ENCODE data around the gene RHOT2. TPM values are rescaled to one million over a fixed set of nuclear protein-coding genes. Genes with fewer than 3 reads are reported as not detected.

Gene RHOT2
- total RNA-seq, 2 experiments from 2014 or later = 110 TPM

GRCh38 chr16:644556-644955, 23.4 kb upstream of the RHOT2 start:
- ChIA-PET CTCF (no interaction called here), POLR2A (interaction anchor here (0.6 to 0.7 kb wide), 2 partner anchors 30 to 244 kb away, joined by 3 read pairs; partner anchors contain the start of gene RHBDL1)
- Mint-ChIP-seq H3K27ac (no peak overlapping the region), H3K9me3 (no peaks in the 10 kb centered on the region), H3K27me3 (no peaks in the 10 kb centered on the region), H3K36me3 (ENCODE audit: low read depth) (peaks cover 7% of the 10 kb centered on the region), H3K4me3 (peak overlapping the region; percentile 78), H3K4me1 (ENCODE audit: low read depth) (peaks cover 17% of the 10 kb centered on the region)
- ATAC-seq (no peak), DNase-seq (no peak)
- TF ChIP-seq, protein P1, sequence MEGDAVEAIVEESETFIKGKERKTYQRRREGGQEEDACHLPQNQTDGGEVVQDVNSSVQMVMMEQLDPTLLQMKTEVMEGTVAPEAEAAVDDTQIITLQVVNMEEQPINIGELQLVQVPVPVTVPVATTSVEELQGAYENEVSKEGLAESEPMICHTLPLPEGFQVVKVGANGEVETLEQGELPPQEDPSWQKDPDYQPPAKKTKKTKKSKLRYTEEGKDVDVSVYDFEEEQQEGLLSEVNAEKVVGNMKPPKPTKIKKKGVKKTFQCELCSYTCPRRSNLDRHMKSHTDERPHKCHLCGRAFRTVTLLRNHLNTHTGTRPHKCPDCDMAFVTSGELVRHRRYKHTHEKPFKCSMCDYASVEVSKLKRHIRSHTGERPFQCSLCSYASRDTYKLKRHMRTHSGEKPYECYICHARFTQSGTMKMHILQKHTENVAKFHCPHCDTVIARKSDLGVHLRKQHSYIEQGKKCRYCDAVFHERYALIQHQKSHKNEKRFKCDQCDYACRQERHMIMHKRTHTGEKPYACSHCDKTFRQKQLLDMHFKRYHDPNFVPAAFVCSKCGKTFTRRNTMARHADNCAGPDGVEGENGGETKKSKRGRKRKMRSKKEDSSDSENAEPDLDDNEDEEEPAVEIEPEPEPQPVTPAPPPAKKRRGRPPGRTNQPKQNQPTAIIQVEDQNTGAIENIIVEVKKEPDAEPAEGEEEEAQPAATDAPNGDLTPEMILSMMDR (IDR thresholded peaks at IDR 0.05) = no peak
- intact Hi-C loops (cut with micrococcal nuclease) = no loop called here

DNA sequence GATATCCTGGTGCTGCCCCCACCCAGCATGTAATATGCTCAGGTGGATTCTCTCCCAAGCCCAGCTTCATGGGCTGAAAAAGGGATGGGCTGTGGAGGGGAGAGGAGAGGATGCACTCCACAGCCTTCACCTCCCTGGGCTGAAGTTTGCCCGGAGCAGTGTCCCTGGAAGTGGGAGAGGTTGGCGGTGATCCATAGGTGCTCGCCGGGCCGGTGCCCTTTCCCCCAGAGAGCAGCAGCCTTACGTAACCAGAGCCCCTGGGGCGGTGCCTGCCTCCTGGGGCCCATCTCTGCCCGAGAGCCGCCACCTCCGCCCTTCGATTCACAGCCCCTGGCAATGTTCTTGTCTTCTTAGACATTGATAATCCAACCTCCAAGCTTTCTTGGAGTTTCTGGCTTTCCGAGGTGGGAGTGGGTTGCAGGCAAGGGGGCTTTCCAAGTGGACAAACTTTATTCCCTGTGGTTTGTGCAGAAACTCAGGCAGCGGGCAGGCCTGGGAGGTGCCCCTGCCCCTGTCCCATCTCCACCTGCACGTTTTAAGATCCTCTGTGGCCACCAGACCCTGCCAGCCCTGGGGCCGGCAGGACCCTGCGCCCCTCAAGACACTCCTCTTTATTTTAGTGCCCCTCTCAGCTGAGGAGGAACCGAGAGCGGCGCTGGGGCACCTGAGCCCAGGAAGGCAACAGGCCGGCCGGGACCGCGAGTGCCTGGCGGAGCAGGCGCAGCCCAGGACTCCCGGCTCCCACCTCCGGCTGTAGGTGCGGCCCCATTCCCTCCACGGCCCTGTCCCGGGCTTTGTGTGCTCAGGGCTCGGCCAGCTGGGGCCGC, 21.9 kb upstream of the RHOT2 start:
- TF ChIP-seq, protein P1 (IDR thresholded peaks at IDR 0.05) = no peak
- H3K4me3 Mint-ChIP-seq = no peak overlapping the region
- POLR2A ChIA-PET = interaction anchor here (0.6 to 1.8 kb wide), 2 partner anchors 10 to 35 kb away, joined by 3 to 4 read pairs; partner anchors contain the start of gene METTL26

GRCh38 chr16:646679-647172, 21.2 kb upstream of the RHOT2 start:
- intact Hi-C loops (cut with micrococcal nuclease) = no loop called here
- DNase-seq = no peak
- no peaks in the 10 kb centered on the region for H3K9me3 Mint-ChIP-seq
- H3K27me3 Mint-ChIP-seq = no peaks in the 10 kb centered on the region
- POLR2A ChIA-PET = interaction anchor here (0.6 to 4.8 kb wide), 3 partner anchors 10 to 34 kb away, joined by 3 to 28 read pairs (median 4); partner anchors contain the start of gene METTL26
- peaks cover 19% of the 10 kb centered on the region for H3K4me1 Mint-ChIP-seq (ENCODE audit: low read depth)
- CTCF ChIA-PET = interaction anchor here (1.8 kb wide), 1 partner anchor 35 kb away, joined by 6 read pairs; no protein-coding TSS in a partner anchor
- H3K36me3 Mint-ChIP-seq (ENCODE audit: low read depth) = peaks cover 7% of the 10 kb centered on the region
- ATAC-seq = no peak
- TF ChIP-seq, protein P1 (IDR thresholded peaks at IDR 0.05) = no peak
- H3K27ac Mint-ChIP-seq = peak overlapping the region; percentile 20
- no peak overlapping the region for H3K4me3 Mint-ChIP-seq

More for the DNA sequence above, 21.9 kb upstream of the RHOT2 start:
- DNase-seq (no peak), ATAC-seq (no peak)
- H3K9me3 Mint-ChIP-seq = no peaks in the 10 kb centered on the region
- CTCF ChIA-PET = no interaction called here
- peaks cover 7% of the 10 kb centered on the region for H3K36me3 Mint-ChIP-seq (ENCODE audit: low read depth)
- intact Hi-C loops (cut with micrococcal nuclease) = no loop called here
- H3K27me3 Mint-ChIP-seq = no peaks in the 10 kb centered on the region
- no peak overlapping the region for H3K27ac Mint-ChIP-seq
- peaks cover 19% of the 10 kb centered on the region for H3K4me1 Mint-ChIP-seq (ENCODE audit: low read depth)

DNA sequence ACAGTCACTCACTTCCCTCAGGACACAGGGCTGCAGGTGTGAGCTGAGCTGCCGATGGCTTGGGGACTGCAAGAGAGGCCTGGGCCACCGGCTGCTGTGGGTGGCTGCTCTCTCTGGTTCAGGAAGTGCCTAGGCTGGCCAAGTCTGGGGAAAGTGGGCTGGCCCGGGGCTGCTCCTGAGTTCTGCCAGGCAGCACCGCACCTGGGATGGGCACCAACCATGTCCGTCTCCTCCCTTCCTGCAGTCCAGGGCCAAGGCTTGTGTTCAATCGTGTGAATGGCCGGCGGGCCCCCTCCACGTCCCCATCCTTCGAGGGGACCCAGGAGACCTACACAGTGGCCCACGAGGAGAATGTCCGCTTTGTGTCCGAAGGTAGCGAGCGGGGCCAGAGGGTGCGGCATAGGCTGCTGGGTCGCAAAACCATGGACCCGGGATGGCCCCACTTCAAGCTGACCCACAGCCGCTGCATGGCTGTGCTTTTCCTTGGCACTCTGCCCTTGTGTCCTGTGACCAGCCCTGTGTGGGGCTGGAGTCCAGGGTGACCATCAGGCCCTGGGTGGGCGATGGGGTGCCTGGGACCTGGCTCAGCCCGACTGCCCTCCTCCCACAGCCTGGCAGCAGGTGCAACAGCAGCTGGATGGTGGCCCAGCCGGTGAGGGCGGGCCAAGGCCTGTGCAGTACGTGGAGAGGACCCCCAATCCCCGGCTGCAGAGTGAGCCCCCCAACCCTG, 20.6 kb upstream of the RHOT2 start:
- TF ChIP-seq, protein P1 (IDR thresholded peaks at IDR 0.05) = no peak
- Mint-ChIP-seq H3K9me3 (no peaks in the 10 kb centered on the region), H3K36me3 (ENCODE audit: low read depth) (peaks cover 7% of the 10 kb centered on the region), H3K4me1 (ENCODE audit: low read depth) (peaks cover 19% of the 10 kb centered on the region), H3K27ac (no peak overlapping the region), H3K4me3 (peak overlapping the region; percentile 86), H3K27me3 (no peaks in the 10 kb centered on the region)
- POLR2A ChIA-PET = interaction anchor here (1.0 to 4.8 kb wide), 5 partner anchors 10 to 39 kb away, joined by 3 to 28 read pairs (median 4); partner anchors contain the start of genes METTL26 and RHOT2
- CTCF ChIA-PET = interaction anchor here (0.9 to 1.8 kb wide), 6 partner anchors 10 to 34 kb away, joined by 3 to 13 read pairs (median 3); partner anchors contain the start of gene METTL26
- intact Hi-C loops (cut with micrococcal nuclease) = no loop called here
- no peak for ATAC-seq
- no peak for DNase-seq

Data from activated CD8-positive, alpha-beta T cell treated with anti-CD3 and anti-CD28 coated beads for 36 hours (primary cell).